Astrocyte (in vitro differentiated cells and primary cell): Measurements from ENCODE around the gene ASB3. TPM values are rescaled to one million over a fixed set of nuclear protein-coding genes. Genes with fewer than 3 reads are reported as not detected.

Experiments
- DNase-seq: peaks from one replicate; pipeline ENCODE4 v3.0.0-alpha.2; 2010; ENCODE audit warnings: low read depth
- FAIRE-seq: peaks from 2 replicates; lab custom pipeline; 2011; peaks lifted over from hg19 to GRCh38; lab: Jason Lieb, UNC
- H2AFZ ChIP-seq: 2 replicates; pipeline ENCODE4 v1.6.0; 2012; ENCODE audit warnings: low read depth, low read length, inconsistent platforms
- H3K27ac ChIP-seq: 2 replicates; pipeline ENCODE4 v1.5.1; 2011; ENCODE audit warnings: low read depth, low read length, inconsistent platforms
- H3K27me3 ChIP-seq: 2 replicates; pipeline ENCODE4 v1.6.0; 2011; ENCODE audit warnings: low read length, inconsistent platforms; ENCODE audit not compliant: insufficient read depth
- H3K36me3 ChIP-seq: 2 replicates; pipeline ENCODE4 v1.5.1; 2011; ENCODE audit warnings: low read length, inconsistent platforms; ENCODE audit not compliant: insufficient read depth
- H3K4me1 ChIP-seq: 2 replicates; pipeline ENCODE4 v1.5.1; 2011; ENCODE audit warnings: low read length, inconsistent platforms; ENCODE audit not compliant: insufficient read depth
- H3K4me2 ChIP-seq: 2 replicates; pipeline ENCODE4 v1.6.0; 2012; ENCODE audit warnings: low read length, inconsistent platforms
- H3K4me3 ChIP-seq: 2 replicates; pipeline ENCODE4 v1.5.1; 2011; ENCODE audit warnings: low read depth, mild to moderate bottlenecking, low read length, inconsistent platforms; ENCODE audit not compliant: insufficient read depth
- H3K79me2 ChIP-seq: 2 replicates; pipeline ENCODE4 v1.6.0; 2012; ENCODE audit warnings: mild to moderate bottlenecking, low read length, inconsistent platforms; ENCODE audit not compliant: insufficient read depth
- H3K9ac ChIP-seq: 2 replicates; pipeline ENCODE4 v1.6.0; 2012; ENCODE audit warnings: mild to moderate bottlenecking, low read length, inconsistent platforms
- H3K9me3 ChIP-seq: 2 replicates; pipeline ENCODE4 v1.5.1; 2012; ENCODE audit warnings: low read depth, mild to moderate bottlenecking, low read length, inconsistent platforms; ENCODE audit not compliant: insufficient read depth
- H4K20me1 ChIP-seq: 2 replicates; pipeline ENCODE4 v1.6.0; 2012; ENCODE audit warnings: low read length, inconsistent platforms; ENCODE audit not compliant: insufficient read depth
- H3K27ac Mint-ChIP-seq: one replicate; pipeline ENCODE4 v1.8.0; 2021; ENCODE audit warnings: mild to moderate bottlenecking, mixed read lengths; ENCODE audit not compliant: unreplicated experiment
- H3K27me3 Mint-ChIP-seq: one replicate; pipeline ENCODE4 v1.8.0; 2021; ENCODE audit warnings: low read depth, mixed read lengths; ENCODE audit not compliant: unreplicated experiment
- H3K36me3 Mint-ChIP-seq: one replicate; pipeline ENCODE4 v1.8.0; 2021; ENCODE audit warnings: low read depth, mixed read lengths; ENCODE audit not compliant: unreplicated experiment
- H3K4me1 Mint-ChIP-seq: one replicate; pipeline ENCODE4 v1.8.0; 2021; ENCODE audit warnings: low read depth, mixed read lengths; ENCODE audit not compliant: unreplicated experiment
- H3K4me3 Mint-ChIP-seq: one replicate; pipeline ENCODE4 v1.8.0; 2021; ENCODE audit warnings: mild to moderate bottlenecking, moderate library complexity, mixed read lengths; ENCODE audit not compliant: unreplicated experiment
- H3K9me3 Mint-ChIP-seq: one replicate; pipeline ENCODE4 v1.8.0; 2021; ENCODE audit warnings: mild to moderate bottlenecking, mixed read lengths; ENCODE audit not compliant: unreplicated experiment
- EZH2 ChIP-seq: IDR thresholded peaks from 2 replicates; pipeline ENCODE4 v1.6.1; 2012; ENCODE audit warnings: mild to moderate bottlenecking, low read length, inconsistent platforms; ENCODE audit not compliant: insufficient read depth
- total RNA-seq: library from RNA; stranded (reverse); gene quantifications from 2 replicates; pipeline ENCODE4 v1.2.1, GENCODE V29; 2021
- TF ChIP-seq, protein P1 (sequence below): IDR thresholded peaks from 2 replicates; pipeline ENCODE4 v1.5.1; 2011; ENCODE audit warnings: low read depth, mild to moderate bottlenecking, inconsistent platforms, low read length, moderate library complexity; ENCODE audit not compliant: insufficient read depth

ASB3 gene
- total RNA-seq, 1 donor from 2014 or later = 26.4 TPM

DNA sequence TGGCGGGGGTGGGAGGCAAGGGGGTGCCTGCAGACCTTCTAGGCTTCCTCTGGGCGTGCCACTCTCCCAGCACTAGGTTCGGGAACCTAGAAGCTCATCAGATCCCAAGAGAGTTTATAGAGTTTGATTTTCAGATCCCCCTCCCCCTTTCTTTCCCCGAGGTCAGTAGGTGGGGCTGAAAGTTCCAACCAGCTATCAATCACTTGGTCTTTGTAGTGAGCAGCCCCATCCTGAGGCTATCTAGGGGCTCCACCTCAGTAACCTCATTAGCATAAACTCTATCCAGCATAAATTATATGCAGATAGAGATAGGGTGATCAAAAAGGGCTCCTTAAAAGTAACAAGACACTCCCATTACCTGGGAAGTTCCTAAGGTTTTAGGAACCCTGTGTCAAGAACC is 32.9 kb upstream of the ASB3 start:
- no peaks in the 10 kb centered on the region for H4K20me1 ChIP-seq
- no peak overlapping the region for H3K9ac ChIP-seq
- H3K36me3 Mint-ChIP-seq = peaks cover 3% of the 10 kb centered on the region
- H3K4me3 Mint-ChIP-seq = no peak overlapping the region
- H3K79me2 ChIP-seq = no peaks in the 10 kb centered on the region
- no peaks in the 10 kb centered on the region for H3K27me3 ChIP-seq
- H3K9me3 ChIP-seq = no peaks in the 10 kb centered on the region
- H3K27me3 Mint-ChIP-seq = no peaks in the 10 kb centered on the region
- H3K4me1 ChIP-seq = no peaks in the 10 kb centered on the region
- no peak overlapping the region for H3K27ac Mint-ChIP-seq
- H3K4me1 Mint-ChIP-seq = no peaks in the 10 kb centered on the region
- no peak overlapping the region for H2AFZ ChIP-seq
- DNase-seq (no peak), FAIRE-seq (no peak)
- no peak overlapping the region for H3K4me3 ChIP-seq
- no peak overlapping the region for H3K4me2 ChIP-seq
- H3K36me3 ChIP-seq = peaks cover 26% of the 10 kb centered on the region
- H3K27ac ChIP-seq = no peak overlapping the region
- H3K9me3 Mint-ChIP-seq = no peaks in the 10 kb centered on the region
- TF ChIP-seq, protein P1, sequence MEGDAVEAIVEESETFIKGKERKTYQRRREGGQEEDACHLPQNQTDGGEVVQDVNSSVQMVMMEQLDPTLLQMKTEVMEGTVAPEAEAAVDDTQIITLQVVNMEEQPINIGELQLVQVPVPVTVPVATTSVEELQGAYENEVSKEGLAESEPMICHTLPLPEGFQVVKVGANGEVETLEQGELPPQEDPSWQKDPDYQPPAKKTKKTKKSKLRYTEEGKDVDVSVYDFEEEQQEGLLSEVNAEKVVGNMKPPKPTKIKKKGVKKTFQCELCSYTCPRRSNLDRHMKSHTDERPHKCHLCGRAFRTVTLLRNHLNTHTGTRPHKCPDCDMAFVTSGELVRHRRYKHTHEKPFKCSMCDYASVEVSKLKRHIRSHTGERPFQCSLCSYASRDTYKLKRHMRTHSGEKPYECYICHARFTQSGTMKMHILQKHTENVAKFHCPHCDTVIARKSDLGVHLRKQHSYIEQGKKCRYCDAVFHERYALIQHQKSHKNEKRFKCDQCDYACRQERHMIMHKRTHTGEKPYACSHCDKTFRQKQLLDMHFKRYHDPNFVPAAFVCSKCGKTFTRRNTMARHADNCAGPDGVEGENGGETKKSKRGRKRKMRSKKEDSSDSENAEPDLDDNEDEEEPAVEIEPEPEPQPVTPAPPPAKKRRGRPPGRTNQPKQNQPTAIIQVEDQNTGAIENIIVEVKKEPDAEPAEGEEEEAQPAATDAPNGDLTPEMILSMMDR = no peak
- TF ChIP-seq EZH2 = no peak

DNA sequence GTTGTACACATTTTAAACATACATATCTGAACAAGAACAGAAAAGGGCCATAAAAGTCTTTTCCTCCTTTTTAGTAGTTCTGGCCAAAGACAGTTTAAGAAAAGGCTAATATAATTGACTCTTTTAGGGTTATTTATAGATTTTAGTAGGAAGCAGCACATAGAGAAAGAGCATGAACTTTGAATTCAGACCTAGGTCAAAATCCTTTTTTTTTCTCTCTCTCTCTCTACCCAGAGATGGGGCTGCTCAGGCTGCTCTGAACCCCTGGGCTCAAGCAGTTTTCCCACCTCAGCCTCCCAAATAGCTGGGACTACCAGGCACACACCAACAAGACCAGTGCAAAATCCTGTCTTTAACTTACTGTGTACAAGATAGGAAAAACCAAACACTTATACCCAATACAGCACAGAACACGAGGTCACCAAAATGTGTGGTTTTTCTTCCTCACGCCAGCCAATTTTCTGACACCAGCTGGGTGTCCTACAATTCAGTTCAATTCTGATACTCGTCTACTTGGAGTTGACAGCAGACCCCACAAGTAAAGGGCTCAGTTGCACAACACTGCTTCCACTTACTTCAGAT is 32.2 kb upstream of the ASB3 start:
- no peaks in the 10 kb centered on the region for H3K79me2 ChIP-seq
- H3K36me3 Mint-ChIP-seq = peaks cover 3% of the 10 kb centered on the region
- no peak overlapping the region for H3K4me3 Mint-ChIP-seq
- H3K27ac ChIP-seq = no peak overlapping the region
- no peaks in the 10 kb centered on the region for H3K27me3 Mint-ChIP-seq
- H3K27me3 ChIP-seq = no peaks in the 10 kb centered on the region
- no peak overlapping the region for H3K9ac ChIP-seq
- peaks cover 30% of the 10 kb centered on the region for H3K36me3 ChIP-seq
- H3K9me3 Mint-ChIP-seq = no peaks in the 10 kb centered on the region
- no peak overlapping the region for H3K4me2 ChIP-seq
- H3K27ac Mint-ChIP-seq = no peak overlapping the region
- H2AFZ ChIP-seq = no peak overlapping the region
- no peak for TF ChIP-seq EZH2
- TF ChIP-seq, protein P1 = no peak
- H3K9me3 ChIP-seq = no peaks in the 10 kb centered on the region
- no peaks in the 10 kb centered on the region for H3K4me1 ChIP-seq
- DNase-seq (no peak), FAIRE-seq (no peak)
- H4K20me1 ChIP-seq = no peaks in the 10 kb centered on the region
- no peak overlapping the region for H3K4me3 ChIP-seq
- H3K4me1 Mint-ChIP-seq = no peaks in the 10 kb centered on the region

DNA sequence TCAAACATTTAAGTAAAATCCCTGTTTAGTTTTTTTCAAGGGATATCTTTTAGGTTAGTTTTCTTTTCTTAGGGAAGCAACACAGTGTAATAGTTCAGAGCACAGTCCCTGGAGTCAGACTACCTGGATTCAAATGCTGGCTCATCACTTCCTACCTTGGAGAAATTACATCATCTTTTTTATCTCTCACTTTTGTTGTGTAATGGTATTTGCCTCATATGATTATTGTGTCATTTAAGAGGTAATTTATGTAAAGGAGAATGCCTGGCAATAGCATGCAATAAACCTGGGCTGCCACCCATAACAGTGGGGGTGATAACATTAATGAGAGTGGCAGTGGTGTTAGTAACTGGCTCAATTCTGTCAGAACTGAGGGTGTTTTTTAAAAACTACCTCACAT is 26.4 kb upstream of the ASB3 start:
- Histone ChIP-seq H3K79me2 (no peaks in the 10 kb centered on the region), H3K36me3 (peaks cover 59% of the 10 kb centered on the region), H2AFZ (no peak overlapping the region), H3K4me1 (no peaks in the 10 kb centered on the region), H3K4me3 (no peak overlapping the region), H3K27me3 (no peaks in the 10 kb centered on the region), H4K20me1 (no peaks in the 10 kb centered on the region), H3K4me2 (no peak overlapping the region), H3K27ac (no peak overlapping the region), H3K9ac (no peak overlapping the region), H3K9me3 (no peaks in the 10 kb centered on the region)
- Mint-ChIP-seq H3K27ac (no peak overlapping the region), H3K27me3 (no peaks in the 10 kb centered on the region), H3K4me3 (no peak overlapping the region), H3K4me1 (no peaks in the 10 kb centered on the region), H3K36me3 (peaks cover 7% of the 10 kb centered on the region), H3K9me3 (no peaks in the 10 kb centered on the region)
- DNase-seq (no peak), FAIRE-seq (no peak)
- no peak for TF ChIP-seq EZH2
- TF ChIP-seq, protein P1 = no peak
